HK-2 (cell line): ENCODE results near the gene SGCA.
A peak's percentile ranks its signal among the peaks of the same experiment; 100 is the strongest.

ENCODE experiments used
- DNase-seq: peaks from one replicate; pipeline ENCODE4 v3.0.0-alpha.2; 2018; ENCODE audit not compliant: unreplicated experiment

The SGCA gene

DNA sequence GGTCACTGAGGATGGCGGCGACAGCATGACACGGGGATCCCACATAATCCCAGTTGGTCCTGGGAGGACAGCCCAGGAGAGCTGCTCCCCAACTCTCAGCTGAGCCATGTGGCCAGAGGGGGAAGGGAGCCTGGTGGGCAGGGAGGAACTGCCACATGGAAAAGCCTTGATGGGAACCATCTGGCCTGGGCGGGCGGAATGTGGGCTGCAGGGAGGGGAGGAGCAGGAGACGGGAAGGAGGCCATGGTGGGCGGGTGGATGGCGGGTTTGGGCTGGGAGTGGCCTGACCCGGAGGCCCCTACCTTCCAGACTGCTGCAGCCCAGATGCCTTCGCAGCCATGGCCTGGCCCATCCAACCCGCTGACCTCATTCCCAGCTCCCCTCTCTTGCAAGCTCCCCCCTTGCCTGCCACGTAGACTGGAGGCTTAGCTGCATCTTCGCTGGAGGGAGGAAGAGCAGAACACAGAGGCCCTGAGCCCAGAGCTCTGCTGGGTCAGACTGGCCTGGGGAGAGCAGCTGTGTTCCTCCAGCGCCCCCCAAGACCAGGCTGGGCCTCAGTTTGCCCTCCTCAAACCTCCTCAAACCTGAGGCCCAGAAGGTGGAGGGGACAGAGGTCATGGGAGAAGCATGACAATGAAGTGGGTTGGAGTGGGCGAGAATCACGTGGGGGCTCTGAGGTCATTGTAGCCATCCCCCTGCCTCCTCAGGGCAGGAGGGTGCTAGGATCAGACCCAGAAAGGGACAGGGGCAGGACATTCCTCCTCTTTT is 43.9 kb downstream of the SGCA start:
- DNase-seq = peak; percentile 91

DNA sequence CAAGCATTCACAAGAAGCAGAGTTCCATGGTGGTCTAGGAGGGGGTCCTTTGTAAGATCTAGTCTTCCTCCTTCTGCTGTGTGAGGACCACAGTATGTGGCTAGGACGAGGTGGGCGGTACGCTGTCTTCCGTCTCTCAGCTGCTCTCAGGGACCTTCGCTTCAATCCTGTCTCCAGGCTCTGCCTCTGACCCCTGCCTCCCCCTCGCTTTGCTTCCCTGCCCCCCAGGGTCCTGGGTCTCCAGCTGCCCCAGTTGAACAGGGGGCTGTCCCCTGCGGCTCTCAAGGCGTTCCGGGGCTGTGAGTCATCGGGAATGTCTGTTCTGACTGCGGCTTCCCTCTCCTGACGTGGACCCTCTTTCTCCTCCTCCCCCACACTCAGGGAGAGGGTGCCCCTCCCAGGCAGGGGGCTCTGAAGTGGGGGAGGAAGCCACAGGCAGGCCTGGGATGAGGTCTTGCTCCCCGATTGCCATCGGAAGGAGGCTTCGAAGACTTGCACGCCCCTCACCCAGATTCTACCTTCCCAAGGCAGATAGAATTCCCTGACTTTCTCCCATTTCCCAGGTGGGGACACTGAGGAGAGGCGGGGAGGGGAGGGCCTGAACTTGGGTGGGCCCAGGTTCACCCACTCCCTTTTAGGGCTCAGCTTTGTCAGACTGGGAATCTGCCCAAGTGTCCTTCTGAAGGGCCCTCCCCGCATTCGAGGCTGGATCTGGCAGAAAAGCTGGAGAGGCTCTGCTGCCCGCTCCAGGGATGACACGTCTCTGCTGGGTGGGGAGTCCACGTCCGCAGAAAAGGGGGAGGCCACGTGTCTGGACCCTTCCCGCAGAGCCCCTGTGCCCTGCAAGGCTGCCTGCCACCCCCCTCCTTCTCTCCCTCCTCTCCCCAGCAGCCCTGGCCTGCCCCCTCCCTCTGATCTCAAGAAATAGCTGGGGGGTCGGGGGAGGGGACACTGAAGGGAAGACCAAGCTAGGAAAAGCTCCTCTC is 44.7 kb downstream of the SGCA start:
- peak; percentile 94 for DNase-seq

DNA sequence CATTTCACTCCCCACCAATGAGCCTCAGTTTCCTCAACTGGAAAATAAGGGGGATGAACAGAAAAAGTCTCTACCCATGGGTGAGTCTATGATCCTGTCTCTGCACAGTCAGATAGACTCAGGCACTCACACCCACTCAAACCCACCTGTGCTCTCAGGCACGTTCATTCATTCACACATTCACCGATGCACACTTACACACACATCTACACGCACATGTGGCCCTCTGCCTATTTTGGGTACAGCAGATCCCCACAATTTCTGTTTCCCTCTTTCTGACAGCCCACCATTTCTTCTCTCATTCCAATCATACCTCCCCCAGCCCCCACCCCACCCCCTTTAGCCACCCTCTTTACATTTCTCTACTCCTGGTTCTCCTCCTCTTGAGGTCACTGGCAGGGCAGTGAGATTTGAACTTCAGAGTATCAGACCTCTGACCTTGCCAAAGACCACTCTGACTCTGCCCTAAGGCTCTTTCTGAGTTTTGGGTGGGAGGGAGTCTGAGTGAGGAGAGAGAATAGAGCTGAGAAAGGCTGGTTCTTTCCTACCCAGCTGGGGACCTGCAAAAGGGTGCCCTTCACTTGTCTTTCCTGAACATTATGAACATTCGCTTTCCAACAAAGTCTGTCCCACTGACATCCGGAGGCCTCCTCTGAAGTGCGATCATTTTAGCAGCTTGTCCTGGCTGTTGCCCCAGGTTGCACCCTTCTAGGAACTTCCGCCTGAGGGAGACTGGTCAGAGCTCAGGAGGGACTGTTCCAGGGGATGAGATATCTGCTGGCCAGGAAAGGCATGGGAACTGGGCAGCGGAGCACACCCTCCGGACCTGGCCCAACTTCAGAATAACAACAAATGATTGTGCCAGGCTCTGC is 45.7 kb downstream of the SGCA start:
- DNase-seq = no peak

DNA sequence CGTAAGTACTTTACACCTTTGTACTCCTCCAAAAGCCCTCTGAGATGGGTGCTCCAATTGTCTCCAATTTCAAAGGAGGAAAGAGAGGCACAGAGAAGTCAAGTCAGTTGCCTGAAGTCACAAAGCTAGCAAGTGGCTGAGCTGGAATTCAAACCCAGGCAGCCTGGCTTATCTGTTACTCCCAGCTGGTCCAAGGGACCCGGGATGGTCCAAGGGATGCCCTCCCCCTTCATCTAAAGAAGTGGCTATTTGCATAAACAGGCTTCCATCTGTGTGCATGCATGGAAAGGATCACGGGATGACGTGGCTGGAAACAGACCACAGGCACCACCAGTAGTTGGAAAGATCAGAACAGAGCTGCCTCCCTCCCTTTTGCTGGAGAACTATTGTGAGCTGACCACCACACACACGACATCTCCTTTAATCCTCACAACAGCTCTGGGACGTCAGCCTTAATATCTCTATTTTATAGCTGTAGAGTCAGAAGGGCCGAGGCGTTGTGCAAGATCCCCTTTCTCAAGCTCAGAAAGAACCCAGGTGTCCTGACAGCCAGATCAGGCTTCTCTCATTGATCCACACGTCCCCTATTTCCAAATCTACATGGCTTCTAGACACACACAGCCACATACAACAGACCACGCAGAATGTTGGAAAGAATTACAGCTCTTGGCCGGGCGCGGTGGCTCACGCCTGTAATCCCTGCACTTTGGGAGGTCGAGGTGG is 46.5 kb downstream of the SGCA start:
- no peak for DNase-seq

DNA sequence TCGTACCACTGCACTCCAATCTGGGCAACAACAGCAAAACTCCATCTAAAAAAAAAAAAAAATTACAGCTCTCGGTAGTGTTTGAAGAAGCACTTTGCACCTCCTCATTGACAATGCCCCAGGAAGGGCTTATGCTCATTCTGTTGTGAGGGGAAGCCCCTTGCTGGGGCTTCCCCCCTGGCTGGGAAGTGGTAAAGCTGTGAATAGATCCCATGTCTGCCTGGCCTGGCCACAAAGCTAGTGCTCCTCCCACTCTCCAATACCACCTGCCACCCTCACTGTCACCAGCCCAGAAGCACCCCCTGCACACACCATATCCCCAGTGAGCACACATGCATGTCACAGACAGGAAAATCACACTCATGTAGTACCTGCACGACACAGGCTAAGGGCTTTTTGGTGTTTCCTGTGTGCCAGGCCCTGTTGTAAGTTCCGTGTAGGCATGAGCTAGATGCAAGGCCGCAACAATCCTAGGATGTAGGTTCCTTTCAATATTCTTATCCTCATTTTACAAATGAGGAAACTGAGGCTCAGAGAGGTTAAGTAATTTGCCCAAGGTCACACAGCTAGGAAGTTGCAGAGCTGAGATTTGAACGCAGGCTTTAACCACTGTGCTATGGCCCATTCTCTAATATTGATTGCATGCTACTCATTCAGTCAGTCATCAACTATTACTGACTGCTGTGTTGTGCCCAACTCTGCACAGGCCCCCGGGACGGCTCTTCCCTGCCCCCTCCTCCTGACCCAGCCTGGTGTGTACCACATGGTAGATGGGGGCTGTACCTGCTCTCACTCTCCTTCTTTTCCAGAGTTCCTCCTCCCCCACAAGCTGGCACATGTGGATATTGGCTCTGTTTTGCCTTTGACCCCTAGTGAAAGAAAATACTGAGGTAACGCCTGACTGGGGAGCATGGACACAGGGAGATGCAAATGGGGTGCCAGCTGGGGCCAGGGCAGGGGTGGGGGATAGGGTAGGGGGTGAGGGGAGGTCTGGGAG is 47.5 kb downstream of the SGCA start:
- DNase-seq = no peak

DNA sequence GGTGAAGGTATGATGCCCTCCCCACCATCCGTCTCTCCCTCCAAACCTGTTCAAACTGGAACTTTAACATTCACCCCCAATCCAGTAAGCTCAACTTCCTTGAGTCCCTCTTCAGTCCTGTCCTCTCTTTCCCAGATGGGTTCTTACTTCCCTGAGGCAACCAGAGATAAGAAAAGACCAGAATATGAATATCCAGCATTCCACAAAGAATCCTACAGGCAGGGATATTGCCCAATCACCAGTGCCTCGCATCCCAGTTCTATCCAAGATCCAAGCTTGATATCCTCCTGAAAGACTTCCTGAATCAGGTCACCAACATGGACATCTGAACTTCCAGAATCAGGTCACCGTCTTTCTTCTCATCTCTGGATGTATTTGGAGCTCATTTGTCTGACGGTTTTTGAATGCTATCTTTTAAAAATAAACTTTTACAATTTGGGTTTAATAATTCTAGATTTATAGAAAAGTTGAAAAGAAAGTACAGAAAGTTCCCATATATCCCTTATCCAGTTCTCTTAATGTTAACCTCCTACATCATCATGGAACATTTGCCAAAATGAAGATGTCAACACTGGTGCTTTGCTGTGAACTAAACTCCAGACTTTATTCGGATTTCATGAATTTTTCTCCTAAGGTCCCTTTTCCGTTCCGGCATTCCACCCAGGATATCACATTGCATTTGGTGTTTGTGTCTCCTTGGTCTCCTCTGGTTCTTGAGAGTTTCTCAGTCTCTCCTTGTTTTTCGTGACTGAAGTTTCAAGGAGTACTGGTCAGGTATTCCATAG is 49.4 kb downstream of the SGCA start:
- no peak for DNase-seq

DNA sequence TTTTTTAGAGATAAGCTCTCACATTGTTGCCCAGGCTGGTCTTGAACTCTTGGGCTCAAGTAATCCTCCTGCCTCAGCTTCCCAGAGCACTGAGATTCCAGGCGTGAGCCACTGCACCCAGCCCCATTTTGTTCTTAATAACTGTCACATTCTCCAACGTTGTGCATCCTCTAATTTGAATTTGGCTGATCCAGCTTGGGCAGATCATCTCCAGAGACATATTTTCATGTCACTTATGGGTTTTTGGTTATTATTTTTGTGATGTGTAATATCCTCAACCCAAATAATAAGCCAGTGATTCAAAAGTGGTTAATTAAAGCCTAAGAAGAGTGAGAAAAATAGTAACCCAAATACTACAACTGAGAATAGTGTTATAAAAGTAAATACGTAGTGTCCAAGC is 51.8 kb downstream of the SGCA start:
- DNase-seq = no peak

DNA sequence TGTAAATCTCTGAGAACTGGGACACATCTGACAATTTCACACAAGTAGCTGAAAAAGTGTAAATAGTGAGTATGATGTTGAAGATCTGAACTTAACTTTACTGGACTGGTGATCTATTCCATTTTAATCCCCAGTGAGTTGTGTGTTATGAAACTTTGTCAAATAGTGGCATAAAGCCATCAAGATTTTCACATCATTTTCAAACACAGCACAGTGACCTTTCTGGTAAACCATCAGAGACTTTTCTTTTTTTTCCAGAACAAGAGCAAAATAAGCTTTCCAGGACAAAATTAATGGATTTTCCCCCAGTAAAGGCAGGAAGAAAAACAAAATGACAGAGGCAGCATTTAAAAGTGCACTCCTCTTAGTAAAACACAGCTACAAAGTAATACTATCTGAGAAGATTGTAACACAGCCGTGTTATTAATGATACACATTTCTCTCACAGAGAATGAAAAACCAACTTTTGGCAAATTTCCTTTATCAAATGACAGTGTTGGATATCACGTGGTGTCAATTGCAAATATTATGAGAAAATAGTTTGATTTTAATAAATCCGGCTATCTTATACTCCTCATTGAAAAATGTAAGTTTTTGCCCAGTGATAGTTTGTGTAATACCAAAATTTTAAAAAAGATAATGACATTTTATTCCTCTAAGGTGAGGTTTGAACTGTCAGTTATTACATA is 52.4 kb downstream of the SGCA start:
- no peak for DNase-seq

DNA sequence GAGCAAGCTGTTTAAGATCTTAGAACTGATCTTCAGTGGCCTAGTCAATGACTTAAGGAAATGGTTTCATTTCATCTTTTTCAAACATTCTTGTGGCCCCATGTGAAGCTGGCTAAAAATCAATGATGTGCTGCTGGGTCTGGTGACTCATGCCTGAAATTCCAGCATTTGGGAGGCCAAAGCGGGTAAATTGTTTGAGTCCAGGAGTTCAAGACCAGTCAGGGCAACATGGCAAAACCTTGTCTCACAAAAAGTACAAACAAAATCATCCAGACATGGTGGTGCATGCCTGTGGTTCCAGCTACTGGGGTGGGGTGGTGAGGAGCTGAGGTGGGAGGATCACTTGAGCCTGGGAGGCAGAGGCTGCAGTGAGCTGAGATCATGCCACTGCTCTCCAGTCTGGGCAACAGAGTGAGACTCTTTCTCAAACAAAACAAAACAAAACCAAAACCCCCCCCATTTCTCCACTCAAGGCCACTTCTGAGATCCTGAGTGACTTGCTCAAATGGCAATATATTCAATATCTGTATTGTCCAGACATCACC is 53.0 kb downstream of the SGCA start:
- DNase-seq = peak; percentile 80

DNA sequence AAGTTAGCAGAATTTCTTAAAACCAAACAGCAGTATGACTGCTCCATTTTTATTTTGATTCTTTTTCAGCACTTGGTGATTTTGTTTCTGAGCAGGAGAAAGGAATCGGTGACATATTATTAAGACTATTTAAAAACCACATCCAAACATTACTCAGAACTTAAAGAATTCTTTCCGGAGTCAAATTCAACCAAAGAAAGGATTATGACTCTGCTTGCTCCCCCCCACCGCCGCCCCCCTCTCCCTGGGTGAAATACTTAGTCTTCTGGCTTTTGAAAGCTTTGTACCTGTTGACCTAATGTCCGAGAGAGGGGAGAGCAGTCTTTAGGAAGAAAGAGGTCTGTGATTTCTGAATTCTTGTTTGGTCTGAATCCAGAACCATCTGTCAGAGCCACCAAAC is 53.5 kb downstream of the SGCA start:
- DNase-seq = peak; percentile 76

DNA sequence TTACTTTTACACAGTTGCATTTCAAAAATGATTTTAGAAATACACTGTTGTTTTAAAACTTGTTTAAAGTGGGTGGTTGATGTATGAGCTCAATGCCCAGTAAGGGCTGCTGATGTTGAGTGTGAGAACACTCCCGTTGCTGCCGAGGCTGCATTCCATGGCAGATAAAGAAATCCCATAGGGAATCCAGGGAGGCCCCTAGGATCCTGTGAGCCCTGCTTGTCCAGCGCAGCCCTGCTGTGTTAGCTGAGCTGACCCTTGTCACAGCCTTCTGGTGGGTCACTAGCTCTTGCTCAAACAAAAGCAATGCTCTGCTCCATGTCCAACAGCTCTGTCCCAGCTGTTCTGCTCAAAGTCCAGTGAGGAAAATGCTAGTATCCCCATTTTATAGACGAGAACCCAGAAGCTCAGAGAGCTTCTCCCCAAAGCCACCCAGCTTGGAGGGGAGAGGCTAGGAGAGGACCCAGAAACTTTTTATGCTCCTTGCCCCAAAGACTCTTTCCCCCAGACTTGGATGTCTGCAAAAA is 54.2 kb downstream of the SGCA start:
- no peak for DNase-seq

DNA sequence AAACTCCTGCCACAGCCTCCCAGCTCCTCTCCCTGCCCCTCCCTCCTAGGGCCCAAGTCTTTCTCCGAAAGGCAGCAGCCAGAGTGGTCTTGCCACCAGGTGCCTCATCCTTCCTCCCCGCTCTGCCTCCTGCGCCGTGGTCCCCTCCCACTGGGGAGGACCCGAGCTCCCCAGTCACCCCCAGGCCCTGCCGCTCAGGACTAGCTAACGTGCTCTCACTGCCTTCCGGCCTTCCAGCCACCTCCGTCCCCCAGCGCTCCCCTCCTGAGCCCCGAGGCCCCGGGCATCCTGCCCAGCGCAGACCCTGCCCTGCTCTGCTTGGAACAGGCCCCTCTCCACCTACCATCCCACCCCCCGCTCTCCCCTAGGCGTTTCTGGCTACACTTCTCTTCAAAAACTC is 55.0 kb downstream of the SGCA start:
- no peak for DNase-seq

DNA sequence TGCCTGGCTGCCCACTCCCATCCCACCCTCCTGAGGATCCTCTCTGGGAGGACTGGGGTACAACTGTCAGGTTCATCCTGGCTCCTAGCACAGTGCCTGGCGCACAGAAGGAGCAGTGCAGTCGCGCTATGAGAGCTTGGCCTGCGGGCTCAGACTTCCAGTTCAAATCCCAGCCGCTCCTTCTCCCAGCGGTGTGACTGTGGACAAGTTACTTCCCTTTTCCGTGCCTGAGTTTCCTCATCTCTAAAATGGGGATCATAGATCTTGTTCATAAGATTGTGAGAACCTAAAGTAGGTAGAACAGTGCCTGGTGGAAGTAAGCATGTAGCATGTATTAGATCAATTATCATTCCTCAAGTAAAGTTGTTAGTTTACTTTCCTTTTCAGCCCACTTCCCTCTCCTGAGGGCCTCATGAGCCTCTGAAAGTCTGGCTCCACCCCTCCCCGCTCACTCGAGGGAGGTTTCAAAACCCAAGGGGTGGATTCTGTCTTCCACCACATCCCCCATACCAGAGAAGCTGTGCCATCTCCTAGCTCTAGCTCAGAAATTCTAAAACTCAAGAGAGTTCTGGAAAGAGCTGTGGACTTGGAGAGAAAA is 55.6 kb downstream of the SGCA start:
- no peak for DNase-seq

DNA sequence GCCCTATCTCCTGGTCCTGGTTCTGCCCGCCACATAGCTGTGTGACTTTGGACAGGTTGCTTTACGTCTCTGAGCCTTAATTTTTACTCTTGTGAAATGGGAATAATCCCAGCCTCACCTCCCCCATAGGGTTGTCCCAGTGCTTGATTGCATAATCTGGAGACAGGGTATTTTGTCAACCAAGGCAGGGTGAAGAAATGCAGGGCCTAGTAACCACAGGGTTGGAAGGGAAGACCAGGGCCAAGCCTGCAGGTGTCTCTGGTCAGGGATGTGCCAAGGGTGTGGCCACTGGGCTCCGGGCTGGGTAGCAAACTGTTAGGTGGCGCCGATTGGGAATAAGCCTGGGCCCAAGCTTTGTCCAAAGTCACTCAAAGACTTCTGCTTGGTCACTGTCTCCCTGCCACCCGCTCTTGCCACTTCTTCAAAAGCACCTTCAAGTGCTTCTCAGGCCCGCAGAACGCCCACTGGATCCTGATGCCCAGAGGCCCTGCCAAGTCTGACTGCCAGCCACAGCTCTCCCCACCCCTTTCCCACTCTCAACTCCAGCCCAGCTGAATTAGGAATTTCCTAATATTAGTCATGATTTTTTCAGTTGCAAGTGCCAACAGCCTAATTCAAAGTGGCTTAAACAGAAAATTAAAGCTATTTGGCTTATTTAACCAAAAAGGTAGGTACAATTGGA is 56.2 kb downstream of the SGCA start:
- DNase-seq = no peak

DNA sequence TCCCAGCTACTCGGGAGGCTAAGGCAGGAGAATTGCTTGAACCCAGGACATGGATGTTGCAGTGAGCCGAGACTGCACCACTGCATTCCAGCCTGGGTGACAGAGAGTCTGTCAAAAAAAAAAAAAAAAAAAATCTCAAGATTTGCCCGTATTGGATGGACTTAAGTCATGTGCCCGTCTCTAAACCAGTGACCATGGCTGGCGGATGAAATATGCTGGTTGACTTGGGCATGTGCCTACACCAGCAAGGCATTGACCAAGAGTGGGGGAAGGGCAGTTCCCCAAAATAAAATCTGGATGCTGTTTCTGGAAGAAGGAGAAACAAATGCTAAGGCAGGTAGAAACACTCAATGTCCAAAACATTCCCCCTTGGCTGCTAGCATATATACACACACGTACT is 57.1 kb downstream of the SGCA start:
- DNase-seq = no peak
